Measurements from ENCODE around the gene NEGR1. TPM values are rescaled to one million over a fixed set of nuclear protein-coding genes. Genes with fewer than 3 reads are reported as not detected.

Gene NEGR1
- total RNA-seq, 1 donor from 2014 or later: 34.7 TPM

DNA sequence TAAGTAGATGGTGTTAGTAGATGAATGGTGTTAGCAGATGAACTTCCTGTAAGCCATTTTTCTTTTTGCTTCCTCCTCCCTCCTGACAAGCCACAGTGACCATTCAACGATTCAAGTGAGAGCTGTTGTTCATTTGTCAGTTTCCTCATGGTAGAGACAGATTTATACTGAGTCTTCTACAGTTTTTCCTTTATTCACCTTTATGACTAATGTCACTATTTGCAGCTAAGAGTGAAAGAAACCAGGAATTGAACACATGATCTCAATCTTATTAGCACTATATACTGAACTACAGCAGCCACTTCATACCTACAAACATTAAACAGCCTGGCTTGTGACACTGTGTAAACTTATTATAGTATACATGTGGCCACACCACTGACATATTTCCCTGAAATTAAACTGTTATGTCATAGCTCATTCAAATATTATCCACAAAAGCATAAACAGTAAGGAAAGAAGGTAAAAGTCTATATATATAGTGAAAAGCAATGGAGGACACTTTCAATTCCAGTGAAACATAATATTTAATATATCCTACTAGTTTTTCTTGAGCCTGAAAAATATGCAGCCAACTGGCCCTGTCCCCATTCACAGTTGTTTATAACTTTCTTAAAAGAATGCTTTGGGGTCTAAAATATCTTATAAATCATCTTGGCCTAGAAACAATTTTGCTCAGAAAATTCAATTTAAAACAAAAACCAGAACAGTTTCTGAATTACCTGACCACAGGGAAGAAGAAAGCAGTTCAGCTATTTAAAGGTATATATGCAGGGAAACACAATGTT, 634.6 kb downstream of the NEGR1 start:
- DNase-seq (ENCODE audit: low spot score): no peak

DNA sequence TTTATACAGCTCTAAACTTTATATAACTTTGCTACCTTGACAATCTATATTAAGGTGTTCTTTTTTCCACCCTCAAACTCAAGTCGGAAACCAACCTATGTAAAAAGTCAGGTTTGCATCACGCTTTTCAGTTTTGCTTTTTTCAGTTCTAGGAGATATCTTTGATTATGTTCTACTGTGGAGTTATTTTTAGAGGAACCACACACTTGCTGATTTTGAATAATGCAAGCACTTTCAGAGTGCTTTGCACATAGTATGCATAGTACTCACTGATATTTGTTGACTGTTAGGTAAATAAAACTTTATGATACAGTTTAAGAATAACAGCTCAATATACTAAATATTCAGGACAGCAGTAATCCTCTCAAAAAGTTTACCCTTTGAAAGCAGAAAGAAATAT, 637.3 kb downstream of the NEGR1 start:
- no peak for DNase-seq (ENCODE audit: low spot score)

DNA sequence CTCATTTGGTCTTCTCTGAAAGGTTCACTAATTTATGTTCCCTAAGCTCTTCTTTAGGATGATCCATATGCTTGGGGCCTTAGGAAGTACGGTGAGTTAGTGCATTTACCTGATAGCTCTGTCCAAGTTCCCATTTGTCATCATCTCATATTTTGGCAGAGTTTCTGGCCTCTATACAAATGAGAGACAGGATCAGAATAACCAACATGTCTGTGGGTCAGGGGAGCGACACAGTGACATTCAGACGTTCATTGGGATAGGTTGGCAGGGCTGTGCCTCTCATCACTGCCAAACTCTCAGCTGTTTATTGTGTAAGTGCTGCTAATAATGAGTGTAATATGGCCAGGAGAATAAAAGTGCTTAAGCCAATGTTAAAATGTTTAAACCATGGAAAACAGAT, 640.4 kb downstream of the NEGR1 start:
- no peak for DNase-seq (ENCODE audit: low spot score)

DNA sequence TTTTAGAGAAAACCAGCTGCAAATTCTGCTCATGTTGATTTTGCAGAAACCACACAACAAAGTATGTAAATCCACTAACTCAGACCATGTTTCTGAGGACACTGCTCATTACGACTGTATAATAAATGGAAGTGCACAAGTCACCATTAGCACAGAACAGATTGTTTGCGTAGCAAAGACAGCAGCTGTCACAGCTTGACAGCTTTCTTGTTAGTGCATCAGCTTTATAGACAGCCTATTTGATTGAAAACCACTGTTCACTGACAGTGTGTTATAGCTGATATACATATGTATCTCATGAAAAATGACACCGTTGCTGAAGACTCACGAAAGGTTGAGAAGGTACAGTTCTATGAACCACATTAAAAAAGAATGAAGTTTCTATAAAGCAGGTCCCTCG, 641.3 kb downstream of the NEGR1 start:
- no peak for DNase-seq (ENCODE audit: low spot score)

DNA sequence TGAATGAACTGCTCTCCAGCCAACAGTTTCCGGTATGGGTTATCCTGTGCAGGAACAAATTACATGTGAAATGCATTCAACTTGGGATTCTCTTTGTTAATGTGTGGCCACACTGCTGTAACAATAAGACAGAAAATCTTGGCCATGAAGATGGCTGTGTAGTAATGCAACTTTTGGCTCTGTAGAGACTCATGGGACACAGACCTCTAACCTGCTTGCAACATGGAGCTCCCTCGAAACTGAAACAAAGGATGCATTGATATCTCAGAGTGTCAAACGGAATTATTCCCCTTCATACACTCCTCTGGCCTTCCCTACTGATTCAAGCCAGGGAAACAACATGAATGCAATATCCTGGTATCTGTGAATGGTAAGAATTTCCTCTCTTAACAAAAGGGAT, 642.2 kb downstream of the NEGR1 start:
- no peak for DNase-seq (ENCODE audit: low spot score)

DNA sequence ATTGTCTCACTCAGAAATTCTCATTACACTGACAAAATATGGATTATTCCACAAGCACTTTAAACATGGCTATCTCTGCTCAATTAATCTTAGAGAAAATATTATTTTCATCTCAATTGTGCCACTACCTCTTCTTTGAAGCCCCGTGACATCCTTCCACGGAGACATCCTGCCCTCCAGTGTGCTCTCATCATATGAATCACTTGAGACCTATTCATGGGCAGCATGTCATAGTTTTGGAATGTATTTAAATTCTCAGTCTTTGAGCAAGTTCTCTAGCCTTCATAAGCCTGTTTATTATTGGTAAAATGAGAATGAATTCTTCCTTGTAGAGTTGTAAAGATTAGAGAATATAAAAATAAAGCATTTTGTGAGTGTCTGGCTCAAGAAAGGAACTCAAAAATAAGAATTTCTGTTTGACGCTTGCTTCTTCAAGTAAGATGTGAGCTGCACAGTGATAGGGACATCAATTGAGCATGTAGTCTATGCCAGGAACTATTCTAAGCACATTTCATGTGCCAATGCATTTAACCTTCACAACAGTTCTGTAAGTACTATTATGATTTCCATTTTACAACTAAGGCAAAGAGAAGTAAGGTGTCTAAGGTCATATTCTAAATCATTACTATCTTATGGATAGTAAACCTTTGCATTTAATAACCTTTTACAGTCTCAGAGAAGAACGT, 644.1 kb downstream of the NEGR1 start:
- no peak for DNase-seq (ENCODE audit: low spot score)

DNA sequence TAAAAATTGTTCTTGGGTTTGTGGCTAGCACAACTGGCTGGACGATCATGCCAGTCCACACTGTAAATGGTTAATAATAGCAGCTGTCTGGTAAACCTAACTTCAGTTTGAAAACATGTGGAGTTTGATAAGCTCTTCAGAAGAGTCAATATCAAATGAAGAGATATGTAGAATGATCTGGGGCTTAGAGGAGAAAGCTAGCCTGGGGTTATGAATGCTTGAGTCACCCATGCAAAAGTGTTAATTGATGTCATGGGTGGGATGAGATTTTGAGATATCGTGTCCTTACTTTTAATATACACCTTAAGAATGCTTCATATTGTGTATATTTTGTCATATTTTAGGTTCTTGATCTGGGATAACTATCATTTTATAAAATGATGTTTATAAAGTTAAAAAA, 646.8 kb downstream of the NEGR1 start:
- DNase-seq (ENCODE audit: low spot score): no peak

DNA sequence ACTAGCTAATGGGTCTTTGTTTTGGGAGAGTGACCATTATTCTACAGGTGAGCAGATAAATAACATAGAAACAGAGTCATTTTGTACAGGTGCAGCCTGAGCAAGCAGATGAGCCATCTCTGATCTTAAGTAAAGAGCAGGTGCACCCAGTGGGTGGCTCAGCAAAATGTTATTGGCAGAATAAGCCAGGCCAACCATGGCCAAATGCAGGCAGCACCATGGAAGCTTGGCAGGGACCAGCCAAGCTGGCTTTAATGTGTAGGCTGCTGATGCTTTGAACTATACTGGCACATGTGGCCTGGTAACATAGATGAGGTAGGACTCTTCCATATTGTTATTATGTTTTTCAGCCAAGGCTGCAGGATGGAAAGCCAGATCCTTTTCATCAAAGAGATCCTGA, 648.2 kb downstream of the NEGR1 start:
- DNase-seq (ENCODE audit: low spot score): no peak

DNA sequence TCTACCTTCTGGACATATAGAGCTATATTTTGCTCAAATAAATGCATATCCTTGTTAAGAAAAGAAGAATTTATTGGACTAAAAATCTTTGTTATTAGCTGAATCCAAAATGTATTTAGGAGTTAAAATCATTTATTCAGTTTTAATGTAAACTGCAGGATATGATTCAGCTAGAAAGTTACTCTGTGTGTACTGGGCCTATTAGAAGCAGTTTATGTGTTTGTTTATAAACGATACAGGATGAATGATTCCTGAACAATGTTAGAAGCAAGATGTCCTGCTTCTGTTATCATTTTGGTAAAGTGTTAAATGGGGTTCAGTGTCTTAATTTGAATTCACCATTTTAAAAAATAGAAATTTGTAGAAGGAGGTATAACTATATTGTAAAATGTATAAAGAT, 652.3 kb downstream of the NEGR1 start:
- no peak for DNase-seq (ENCODE audit: low spot score)

DNA sequence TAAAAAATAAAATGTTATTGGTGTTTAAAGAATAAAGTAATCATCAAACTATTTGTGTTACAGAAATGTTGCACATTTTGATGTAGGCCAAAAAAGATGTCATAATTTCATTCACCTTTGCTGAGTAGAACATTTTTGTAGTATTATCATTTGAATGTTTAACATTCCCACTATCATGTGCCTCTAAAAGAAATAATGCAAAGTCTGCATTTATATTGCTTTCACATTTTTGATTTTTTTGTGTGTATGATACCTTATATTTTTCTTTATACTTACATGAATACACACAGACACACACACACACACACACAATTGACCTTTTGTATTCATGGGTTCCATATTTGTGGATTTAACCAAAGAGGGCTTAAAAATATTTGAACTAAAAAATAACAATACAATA, 657.3 kb downstream of the NEGR1 start:
- no peak for DNase-seq (ENCODE audit: low spot score)

DNA sequence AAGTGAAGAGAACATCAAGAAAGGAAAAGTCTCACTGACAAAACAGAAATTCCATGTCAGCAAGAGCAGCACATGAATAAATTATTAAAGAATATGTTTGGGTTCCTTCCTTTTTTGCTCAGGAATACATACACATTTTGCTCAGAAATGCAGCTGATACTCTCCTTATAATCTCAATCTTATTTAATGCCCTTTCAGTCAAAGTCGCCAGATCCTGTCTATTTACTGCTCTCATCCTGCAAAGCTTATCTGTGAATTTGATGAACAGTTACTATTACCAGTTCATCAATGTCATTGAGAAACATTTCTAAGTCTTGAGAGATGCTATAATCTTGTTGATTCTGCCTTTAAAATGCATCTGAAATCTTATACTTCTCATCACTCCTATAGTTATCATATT, 658.5 kb downstream of the NEGR1 start:
- no peak for DNase-seq (ENCODE audit: low spot score)

DNA sequence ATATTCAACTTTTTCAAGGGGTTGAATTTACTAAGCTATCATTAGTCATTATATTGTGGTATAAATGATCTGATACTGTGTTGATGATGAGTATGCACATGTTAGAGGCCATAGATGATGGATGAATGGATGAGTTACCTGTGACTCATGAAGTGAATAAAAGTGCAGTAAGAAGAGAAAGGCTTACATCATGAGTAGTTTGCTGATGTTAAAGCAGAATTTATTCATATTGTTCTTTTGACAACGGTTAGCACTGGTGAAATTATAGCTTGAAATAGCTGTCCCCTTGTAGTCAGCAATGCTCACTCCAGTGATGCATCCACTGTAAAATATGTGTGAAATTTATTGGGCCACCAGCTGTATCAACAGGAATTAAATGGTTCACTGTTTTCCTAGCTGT, 660.6 kb downstream of the NEGR1 start:
- no peak for DNase-seq (ENCODE audit: low spot score)

DNA sequence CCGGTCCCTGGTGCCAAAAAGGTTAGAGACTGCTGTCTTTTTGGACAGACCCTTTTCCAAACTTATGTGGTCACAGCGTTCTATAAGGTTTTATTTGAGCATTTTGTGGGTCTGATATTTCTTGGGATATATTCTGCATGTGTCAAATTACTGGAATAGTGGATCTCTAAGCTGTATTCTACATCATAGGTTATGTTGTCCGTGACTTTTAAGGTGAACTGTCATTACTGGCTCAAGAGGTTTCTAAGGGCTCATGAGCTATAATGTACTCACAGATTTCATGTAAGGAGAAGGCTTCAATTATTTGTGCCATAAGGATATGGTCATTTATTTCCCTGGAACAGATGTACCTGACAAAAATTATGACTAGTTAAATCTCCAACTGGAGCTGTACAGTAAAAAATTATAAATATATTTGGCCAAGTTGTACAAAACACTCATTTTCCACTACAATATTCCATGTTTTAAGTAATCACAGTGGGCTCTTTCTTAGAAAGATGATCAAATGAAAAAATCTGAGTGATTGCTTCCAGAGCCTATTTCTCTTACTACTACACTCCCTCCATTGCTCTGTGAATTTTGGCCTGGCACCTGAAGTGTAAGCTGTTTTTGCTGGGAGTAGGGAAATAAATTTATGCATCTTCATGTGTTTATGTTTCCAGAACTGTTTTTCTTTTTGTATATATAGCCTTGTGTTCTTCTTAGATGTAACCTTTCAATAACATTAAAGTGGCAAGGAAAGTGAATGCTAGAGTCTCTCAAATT, 663.4 kb downstream of the NEGR1 start:
- no peak for DNase-seq (ENCODE audit: low spot score)

DNA sequence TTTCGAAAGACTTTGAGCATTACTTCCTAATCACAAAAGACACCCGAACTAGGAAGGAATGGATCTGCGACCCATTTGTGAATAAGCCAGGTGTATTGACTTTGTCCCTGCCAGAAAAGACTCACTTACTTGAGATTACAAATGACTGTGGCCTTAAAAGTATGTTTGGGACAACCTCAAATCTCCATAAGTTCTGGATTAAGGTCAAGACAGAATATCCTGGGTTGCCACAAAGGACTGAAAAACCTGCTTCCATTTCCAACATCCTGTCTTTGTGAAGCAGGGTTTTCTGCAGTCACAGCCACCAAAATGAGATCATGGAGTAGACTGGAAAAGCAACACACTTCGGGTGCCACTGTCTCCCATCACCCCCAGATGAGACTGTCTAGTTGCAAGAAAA, 664.1 kb downstream of the NEGR1 start:
- DNase-seq (ENCODE audit: low spot score): no peak

DNA sequence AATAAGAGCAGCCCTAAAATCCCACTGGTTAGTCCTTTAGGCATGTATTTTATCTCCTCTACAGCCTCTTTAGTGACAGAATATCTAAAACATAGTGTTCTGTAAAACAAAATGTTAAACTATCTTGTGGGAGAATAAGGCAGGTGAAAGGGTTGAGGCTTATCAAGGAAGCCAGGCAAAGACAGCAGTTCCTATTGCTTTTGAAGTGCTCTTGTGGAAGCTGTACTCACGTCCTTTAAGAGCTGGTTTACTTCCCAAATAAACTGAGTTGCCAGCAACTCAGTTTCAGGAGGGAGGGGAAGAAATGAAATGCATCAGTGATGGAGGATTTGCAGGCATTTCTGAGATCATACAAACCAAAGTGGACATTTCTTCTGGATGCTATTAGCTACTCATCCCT, 671.9 kb downstream of the NEGR1 start:
- no peak for DNase-seq (ENCODE audit: low spot score)

DNA sequence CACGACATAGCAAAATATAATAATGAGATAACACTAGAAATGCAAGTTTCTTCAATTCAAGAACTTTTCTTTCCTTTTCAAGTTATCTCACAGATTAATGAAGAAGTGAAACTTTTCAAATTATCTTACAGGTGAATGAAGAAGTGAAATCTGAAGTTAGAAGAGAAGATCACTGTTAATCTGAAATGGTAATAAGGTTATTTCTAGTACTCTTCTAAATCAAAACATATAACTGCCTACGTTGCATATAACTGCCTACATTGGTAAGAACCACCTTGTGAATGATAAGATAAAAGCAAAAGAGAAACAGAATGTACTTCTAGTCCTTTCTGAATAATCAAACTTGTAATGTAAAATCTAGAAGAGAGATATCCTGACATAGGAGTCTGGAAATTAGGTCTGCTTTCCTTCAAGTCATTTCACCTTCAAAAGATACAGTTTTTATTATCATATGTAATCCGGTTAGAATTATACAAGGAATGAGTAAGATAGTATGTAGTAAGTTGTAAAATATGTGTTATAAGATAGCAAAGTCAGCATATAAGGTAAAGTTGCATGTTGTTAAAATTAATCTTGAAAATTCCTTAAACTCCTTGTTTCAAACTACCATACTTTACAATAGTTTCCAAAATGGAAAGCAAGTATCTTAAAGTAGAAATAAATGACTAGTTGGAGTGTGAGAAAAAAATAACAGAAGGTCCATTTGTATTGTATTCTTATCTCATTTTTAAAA, 679.1 kb downstream of the NEGR1 start:
- DNase-seq (ENCODE audit: low spot score): no peak

DNA sequence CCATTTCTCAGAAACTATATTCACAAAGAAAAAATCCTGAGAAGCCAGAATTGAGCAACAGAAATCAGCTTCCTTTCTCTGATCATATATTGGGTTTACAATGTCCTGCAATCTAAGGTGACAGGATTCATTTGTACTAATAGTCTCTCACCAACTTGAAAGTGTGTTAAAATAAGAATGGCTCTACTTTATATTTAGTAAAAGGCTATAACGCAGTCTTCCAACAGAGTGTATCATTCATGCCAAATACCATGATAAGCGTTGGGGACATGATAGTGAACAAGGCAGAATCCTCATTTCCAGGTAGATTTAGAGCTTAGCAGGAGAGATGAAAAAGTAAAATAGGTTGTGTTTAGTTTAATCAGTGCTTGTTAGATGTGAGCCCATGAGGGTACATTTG, 682.3 kb downstream of the NEGR1 start:
- DNase-seq (ENCODE audit: low spot score): no peak

DNA sequence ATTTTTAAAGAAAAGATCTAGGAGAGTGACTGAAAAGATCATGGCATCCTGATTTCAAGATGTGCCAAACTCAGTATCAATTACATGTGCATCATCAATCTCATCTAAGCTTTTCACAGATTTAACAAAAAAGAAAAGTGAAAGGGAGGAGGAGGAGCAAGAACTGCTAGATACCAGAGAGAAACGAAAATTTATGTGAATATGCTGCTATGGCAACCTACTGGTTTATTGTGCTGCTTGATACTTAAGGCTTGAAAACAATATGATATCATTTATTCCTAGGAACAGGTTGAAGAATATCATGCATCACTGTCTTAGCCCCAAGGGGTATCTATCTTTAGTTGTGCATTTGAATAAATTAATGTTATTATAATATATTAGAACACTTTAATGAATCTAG, 683.0 kb downstream of the NEGR1 start:
- DNase-seq (ENCODE audit: low spot score): no peak

DNA sequence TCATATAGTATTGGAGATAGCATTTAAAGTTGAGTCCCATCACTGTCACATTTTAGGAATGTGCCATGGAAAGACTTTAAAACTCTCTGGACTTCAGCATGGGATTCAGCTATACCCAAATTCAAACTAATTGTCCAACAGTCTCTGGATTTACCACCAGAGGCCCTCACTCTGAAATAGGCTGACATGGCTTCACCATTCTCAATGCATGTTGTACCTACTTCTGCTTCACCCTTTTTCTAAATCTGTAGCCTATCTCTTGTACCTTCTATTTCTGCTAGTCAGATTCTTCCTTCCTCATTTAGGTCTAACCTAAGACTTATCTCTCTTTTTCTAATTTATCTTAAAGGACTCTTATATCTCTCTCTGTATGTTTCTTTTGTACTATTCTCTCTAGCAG, 688.8 kb downstream of the NEGR1 start:
- no peak for DNase-seq (ENCODE audit: low spot score)

DNA sequence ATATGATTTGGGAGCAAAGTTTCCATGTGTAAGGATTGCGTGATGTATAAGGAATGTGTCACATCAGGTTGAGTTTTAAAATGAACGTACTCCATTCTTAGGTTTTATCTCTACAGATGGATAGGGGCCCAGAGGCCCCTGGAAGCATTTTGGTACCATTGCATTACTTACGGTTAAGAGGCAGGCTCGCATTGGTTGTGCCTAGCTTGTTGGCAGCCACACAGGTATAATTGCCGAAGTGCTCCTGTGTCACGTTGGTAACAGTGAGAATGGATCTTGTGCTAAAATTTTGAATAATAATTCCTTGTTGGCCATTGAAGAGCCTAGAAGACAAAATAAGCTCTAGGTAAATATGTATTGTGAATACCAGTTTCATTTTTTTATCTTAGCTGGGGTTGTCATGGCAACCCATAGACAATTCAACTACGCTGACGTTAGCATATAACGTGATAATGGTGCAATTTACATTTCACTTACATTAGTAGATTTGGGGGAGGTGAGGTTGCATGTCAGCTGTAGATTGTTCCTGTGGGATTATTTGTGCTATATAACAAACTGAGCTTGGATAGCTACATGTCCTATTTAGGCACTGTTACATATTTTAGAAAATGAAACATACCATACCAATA, 689.6 kb downstream of the NEGR1 start:
- DNase-seq (ENCODE audit: low spot score): no peak

DNA sequence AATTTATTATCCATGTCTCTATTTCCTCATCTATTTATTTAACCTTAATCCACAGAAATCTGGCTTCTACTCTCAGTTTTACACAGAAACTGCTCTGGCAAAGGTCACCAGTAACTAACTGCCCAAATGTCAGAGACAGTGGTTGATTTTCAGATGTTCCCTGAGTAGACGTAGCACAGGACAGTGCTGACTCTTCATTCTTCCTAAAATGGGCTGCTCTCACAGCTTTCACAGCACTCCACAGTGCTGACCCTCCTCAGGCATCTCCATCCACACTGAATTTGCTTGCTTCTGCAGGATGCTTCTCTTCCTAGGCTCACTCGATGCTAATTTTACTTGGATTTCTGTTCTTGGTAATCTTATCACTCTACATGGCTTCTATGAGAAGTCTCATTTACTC, 693.3 kb downstream of the NEGR1 start:
- DNase-seq (ENCODE audit: low spot score): no peak
